Astrocyte (in vitro differentiated cells and primary cell): Measurements from ENCODE around the gene KBTBD13.

ENCODE experiments used
- CTCF ChIP-seq: IDR thresholded peaks from 2 replicates; pipeline ENCODE4 v1.5.1; 2011; ENCODE audit warnings: low read depth, mild to moderate bottlenecking, inconsistent platforms, low read length, moderate library complexity; ENCODE audit not compliant: insufficient read depth
- EZH2 ChIP-seq: IDR thresholded peaks from 2 replicates; pipeline ENCODE4 v1.6.1; 2012; ENCODE audit warnings: mild to moderate bottlenecking, low read length, inconsistent platforms; ENCODE audit not compliant: insufficient read depth

- TF ChIP-seq CTCF (no peak), EZH2 (no peak)
These were observed 19.5 kb upstream of the KBTBD13 start for GRCh38 chr15:65056868-65057548.
